GM12878 (cell line): ENCODE results near the gene SIRT5. TPM values are rescaled to one million over a fixed set of nuclear protein-coding genes. Genes with fewer than 3 reads are reported as not detected.

Experiments
- ATAC-seq: fragments of 200-7000 bp; cut with Tn5 transposase; 3 replicates; pipeline ENCODE4 v1.9.1; 2020; ENCODE audit warnings: mild to moderate bottlenecking, moderate library complexity
- BruUV-seq: library from RNA; stranded (reverse); fragments of 400-500 nt; replicated peaks from 2 replicates; lab custom pipeline; 2021; lab: Mats Ljungman, UMichigan
- CTCF ChIA-PET: fragments of 300-600 bp; sonication (Branson Sonifier 250); formaldehyde crosslinking; extraction: SDS; loops from one replicate; lab custom pipeline; 2021; ENCODE audit warnings: inconsistent platforms; lab: Yijun Ruan, JAX
- POLR2A ChIA-PET: fragments of 350-600 bp; formaldehyde crosslinking; extraction: SDS; loops from one replicate; lab custom pipeline; 2021; ENCODE audit warnings: inconsistent platforms; lab: Charles Lee
- RAD21 ChIA-PET: fragments of 300-600 bp; sonication (Branson Sonifier 250); formaldehyde crosslinking; loops from one replicate; lab custom pipeline; 2023; ENCODE audit warnings: antibody characterized with exemption; ENCODE audit not compliant: unreplicated experiment; lab: Charles Lee
- SMC1A ChIA-PET: fragments of 300-600 bp; sonication (Branson Sonifier 250); formaldehyde crosslinking; loops from one replicate; lab custom pipeline; 2023; ENCODE audit not compliant: unreplicated experiment, uncharacterized antibody; lab: Charles Lee
- DNase-seq: peaks from one replicate; pipeline ENCODE4 v3.0.0-alpha.2; 2011; ENCODE audit warnings: low read depth, low spot score
- FAIRE-seq: peaks from 3 replicates; lab custom pipeline; 2011; peaks lifted over from hg19 to GRCh38; lab: Jason Lieb, UNC
- H2AFZ ChIP-seq: 2 replicates; pipeline ENCODE4 v1.6.0; 2011; ENCODE audit warnings: low read depth, low read length, control low read depth; ENCODE audit not compliant: control insufficient read depth
- H3K27ac ChIP-seq: 2 replicates; pipeline ENCODE4 v1.5.1; 2011; ENCODE audit warnings: control low read depth; ENCODE audit not compliant: control insufficient read depth, insufficient read depth
- H3K27me3 ChIP-seq, 2 experiments: replicated peaks in 1 of 2; 2 replicates each; pipeline versions ENCODE4 v1.6.0 to v1.6.1; 2011; ENCODE audit warnings: low read length in 1 of 2; ENCODE audit not compliant: control insufficient read depth in 2 of 2, insufficient read depth in 2 of 2
- H3K36me3 ChIP-seq, 2 experiments: 2 replicates each; pipeline ENCODE4 v1.5.1; 2011; ENCODE audit warnings: low read length in 1 of 2; ENCODE audit not compliant: control insufficient read depth in 2 of 2, insufficient read depth in 2 of 2
- H3K4me1 ChIP-seq: 2 replicates; pipeline ENCODE4 v1.6.1; 2011; ENCODE audit warnings: mild to moderate bottlenecking, low read length, moderate library complexity, mixed read lengths; ENCODE audit not compliant: control insufficient read depth, insufficient read depth
- H3K4me2 ChIP-seq: 2 replicates; pipeline ENCODE4 v1.6.0; 2011; ENCODE audit warnings: control low read depth; ENCODE audit not compliant: control insufficient read depth, insufficient read depth
- H3K4me3 ChIP-seq: fragments of 200-600 bp; sonication (generic); 2 replicates; pipeline ENCODE4 v1.5.1; 2016
- H3K79me2 ChIP-seq: 2 replicates; pipeline ENCODE4 v1.6.0; 2011; ENCODE audit warnings: low read length; ENCODE audit not compliant: control insufficient read depth, insufficient read depth
- H3K9ac ChIP-seq: 2 replicates; pipeline ENCODE4 v1.8.0; 2011; ENCODE audit warnings: low read length, control low read depth, mixed read lengths; ENCODE audit not compliant: control insufficient read depth, insufficient read depth
- H3K9me3 ChIP-seq: replicated peaks from 3 replicates; pipeline ENCODE4 v1.5.1; 2011; ENCODE audit warnings: mild to moderate bottlenecking, low read length; ENCODE audit not compliant: control insufficient read depth, insufficient read depth
- H4K20me1 ChIP-seq: 2 replicates; pipeline ENCODE4 v1.6.0; 2011; ENCODE audit not compliant: control insufficient read depth, insufficient read depth
- CHD2 ChIP-seq: IDR thresholded peaks from 2 replicates; pipeline ENCODE4 v1.6.1; 2011; ENCODE audit warnings: low read depth, low read length, improper control_type of control experiment, borderline replicate concordance
- DPF2 ChIP-seq: fragments of 450-650 bp; IDR thresholded peaks from 2 replicates; pipeline ENCODE4 v1.6.1; 2017; ENCODE audit warnings: mild to moderate bottlenecking
- EP300 ChIP-seq, 2 experiments: fragments of 150-350 bp in 1 of 2; IDR thresholded peaks; 2 replicates each; pipeline ENCODE4 v1.6.1; 2011 to 2012; ENCODE audit warnings: low read depth in 2 of 2, low read length in 2 of 2, borderline replicate concordance in 1 of 2, improper control_type of control experiment in 1 of 2, inconsistent platforms in 1 of 2; ENCODE audit not compliant: control insufficient read depth in 1 of 2
- JUNB ChIP-seq: IDR thresholded peaks from 2 replicates; pipeline ENCODE4 v1.6.1; 2016; ENCODE audit warnings: antibody characterized with exemption, mild to moderate bottlenecking
- KDM1A ChIP-seq: fragments of 200-600 bp; sonication (generic); IDR thresholded peaks from 2 replicates; pipeline ENCODE4 v1.6.1; 2016; ENCODE audit warnings: borderline replicate concordance
- PML ChIP-seq: IDR thresholded peaks from 2 replicates; pipeline ENCODE4 v1.6.1; 2012; ENCODE audit warnings: low read length, inconsistent platforms
- RBBP5 ChIP-seq: fragments of 200-600 bp; sonication (generic); conservative IDR thresholded peaks from 2 replicates; pipeline ENCODE4 v1.6.1; 2016
- SIX5 ChIP-seq: IDR thresholded peaks from 2 replicates; pipeline ENCODE4 v1.6.1; 2011; ENCODE audit warnings: mild to moderate bottlenecking, low read depth, low read length, moderate library complexity; ENCODE audit not compliant: severe bottlenecking
- ZNF384 ChIP-seq: IDR thresholded peaks from 2 replicates; pipeline ENCODE4 v1.6.1; 2012; ENCODE audit warnings: low read depth, mild to moderate bottlenecking, low read length, improper control_type of control experiment, borderline replicate concordance
- WGBS: methylation state at CpG from one replicate; pipeline ENCODE4 v1.1.6; 2016; ENCODE audit warnings: low lambda C conversion rate; ENCODE audit not compliant: insufficient replicate concordance, insufficient coverage; ENCODE audit errors: missing lambda C conversion rate; 5-methylcytosine and 5-hydroxymethylcytosine counted together
- in situ Hi-C: fragments of 300-500 bp; cut with MboI; formaldehyde crosslinking; loops from 9 replicates; pipeline ENCODE4 v1.14.3; 2018; ENCODE audit warnings: mixed read lengths
- intact Hi-C: fragments of 100-400 bp; cut with micrococcal nuclease; formaldehyde crosslinking; loops from one replicate; pipeline ENCODE4 v1.14.2; 2022; ENCODE audit not compliant: unreplicated experiment
- polyA plus RNA-seq, 11 experiments: library from polyadenylated mRNA; depleted of rRNA in 4 of 11; unstranded in 6 of 11; stranded (reverse) in 5 of 11; fragments of >200 nt; fragmentation: Nextera tagmentation in 4 of 11; fragmentation: Illumina TruSeq in 1 of 11; extraction: Ambion mirVana in 4 of 11; extraction: Trizol in 1 of 11; gene quantifications; 1 replicate in 1 of 11; 2 replicates in 10 of 11; pipeline versions ENCODE4 v1.2.1 to v1.2.3, GENCODE V29; 2011 to 2016; ENCODE audit warnings: inconsistent platforms in 2 of 11, missing spikeins in 2 of 11, low read depth in 1 of 11
- total RNA-seq, 4 experiments: library from RNA; depleted of rRNA in 3 of 4; stranded (reverse); fragments of >200 nt in 3 of 4; fragmentation: Illumina TruSeq in 1 of 4; extraction: Trizol in 1 of 4; gene quantifications; 2 replicates each; pipeline versions ENCODE4 v1.2.1 to v1.2.3, GENCODE V29; 2013 to 2021
- TF ChIP-seq, protein P1 (sequence below): IDR thresholded peaks from 2 replicates; pipeline ENCODE4 v1.6.1; 2011; ENCODE audit warnings: mild to moderate bottlenecking, low read depth, low read length, moderate library complexity; ENCODE audit not compliant: insufficient replicate concordance
- TF ChIP-seq, protein P2 (sequence below): IDR thresholded peaks from 2 replicates; pipeline ENCODE4 v1.6.1; 2012; ENCODE audit warnings: low read depth, low read length, improper control_type of control experiment
- TF ChIP-seq, protein P3 (sequence below): fragments of 450-650 bp; formaldehyde crosslinking; IDR thresholded peaks from 2 replicates; pipeline ENCODE4 v1.5.0; 2022; ENCODE audit warnings: mild to moderate bottlenecking, missing genetic modification characterization
- TF ChIP-seq, protein P4 (sequence below): IDR thresholded peaks from 2 replicates; pipeline ENCODE4 v1.6.1; 2012; ENCODE audit warnings: mild to moderate bottlenecking, low read depth, low read length

Gene SIRT5
- total and polyA plus RNA-seq, 10 of the 15 experiments (the other 5 are each of a cell fraction or from before 2014, with no cell fraction given) = 1.7 to 12.4 (median 10.0) TPM

- TF ChIP-seq DPF2 (no peak), PML (no peak)
These were observed 3.5 kb downstream of the SIRT5 start (continued) for GRCh38 chr6:13577926-13578325.

GRCh38 chr6:13579911-13580310, 5.5 kb downstream of the SIRT5 start:
- Histone ChIP-seq H4K20me1 (no peaks in the 10 kb centered on the region), H3K4me2 (no peak overlapping the region), H3K9ac (no peak overlapping the region), H3K27ac (no peak overlapping the region), H3K36me3 (no peaks in the 10 kb centered on the region), H3K9me3 (no peaks in the 10 kb centered on the region), H3K4me1 (no peaks in the 10 kb centered on the region), H3K27me3 (no peaks in the 10 kb centered on the region), H2AFZ (no peak overlapping the region), H3K4me3 (no peak overlapping the region), H3K79me2 (peaks cover 6% of the 10 kb centered on the region)
- POLR2A ChIA-PET = no interaction called here
- FAIRE-seq = no peak
- intact Hi-C loops = no loop called here
- CTCF ChIA-PET = interaction anchor here (1.0 kb wide), 1 partner anchor 243 kb away, joined by 3 read pairs; no protein-coding TSS in a partner anchor
- no peak for DNase-seq
- 5% methylated on average over 1 of the region's 1 CpG for WGBS
- BruUV-seq = no TSS peak
- RAD21 ChIA-PET = interaction anchor here (0.8 kb wide), 1 partner anchor 242 kb away, joined by 3 read pairs; no protein-coding TSS in a partner anchor
- SMC1A ChIA-PET = interaction anchor here (0.9 to 1.0 kb wide), 2 partner anchors 127 to 239 kb away, joined by 3 read pairs; no protein-coding TSS in a partner anchor
- in situ Hi-C loops = no loop called here
- no peak for ATAC-seq
- no peak for TF ChIP-seq ZNF384
- TF ChIP-seq, protein P1, sequence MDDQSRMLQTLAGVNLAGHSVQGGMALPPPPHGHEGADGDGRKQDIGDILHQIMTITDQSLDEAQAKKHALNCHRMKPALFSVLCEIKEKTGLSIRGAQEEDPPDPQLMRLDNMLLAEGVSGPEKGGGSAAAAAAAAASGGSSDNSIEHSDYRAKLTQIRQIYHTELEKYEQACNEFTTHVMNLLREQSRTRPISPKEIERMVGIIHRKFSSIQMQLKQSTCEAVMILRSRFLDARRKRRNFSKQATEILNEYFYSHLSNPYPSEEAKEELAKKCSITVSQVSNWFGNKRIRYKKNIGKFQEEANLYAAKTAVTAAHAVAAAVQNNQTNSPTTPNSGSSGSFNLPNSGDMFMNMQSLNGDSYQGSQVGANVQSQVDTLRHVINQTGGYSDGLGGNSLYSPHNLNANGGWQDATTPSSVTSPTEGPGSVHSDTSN = no peak
- no peak for TF ChIP-seq EP300 (IDR thresholded peaks at IDR 0.05; ENCODE audit: borderline replicate concordance in 1 of 2, control insufficient read depth in 1 of 2, low read depth in 2 of 2, low read length in 2 of 2)
- no peak for TF ChIP-seq RBBP5
- TF ChIP-seq JUNB = no peak
- TF ChIP-seq, protein P2, sequence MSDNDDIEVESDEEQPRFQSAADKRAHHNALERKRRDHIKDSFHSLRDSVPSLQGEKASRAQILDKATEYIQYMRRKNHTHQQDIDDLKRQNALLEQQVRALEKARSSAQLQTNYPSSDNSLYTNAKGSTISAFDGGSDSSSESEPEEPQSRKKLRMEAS = no peak
- TF ChIP-seq CHD2 = no peak
- no peak for TF ChIP-seq KDM1A
- TF ChIP-seq, protein P3, sequence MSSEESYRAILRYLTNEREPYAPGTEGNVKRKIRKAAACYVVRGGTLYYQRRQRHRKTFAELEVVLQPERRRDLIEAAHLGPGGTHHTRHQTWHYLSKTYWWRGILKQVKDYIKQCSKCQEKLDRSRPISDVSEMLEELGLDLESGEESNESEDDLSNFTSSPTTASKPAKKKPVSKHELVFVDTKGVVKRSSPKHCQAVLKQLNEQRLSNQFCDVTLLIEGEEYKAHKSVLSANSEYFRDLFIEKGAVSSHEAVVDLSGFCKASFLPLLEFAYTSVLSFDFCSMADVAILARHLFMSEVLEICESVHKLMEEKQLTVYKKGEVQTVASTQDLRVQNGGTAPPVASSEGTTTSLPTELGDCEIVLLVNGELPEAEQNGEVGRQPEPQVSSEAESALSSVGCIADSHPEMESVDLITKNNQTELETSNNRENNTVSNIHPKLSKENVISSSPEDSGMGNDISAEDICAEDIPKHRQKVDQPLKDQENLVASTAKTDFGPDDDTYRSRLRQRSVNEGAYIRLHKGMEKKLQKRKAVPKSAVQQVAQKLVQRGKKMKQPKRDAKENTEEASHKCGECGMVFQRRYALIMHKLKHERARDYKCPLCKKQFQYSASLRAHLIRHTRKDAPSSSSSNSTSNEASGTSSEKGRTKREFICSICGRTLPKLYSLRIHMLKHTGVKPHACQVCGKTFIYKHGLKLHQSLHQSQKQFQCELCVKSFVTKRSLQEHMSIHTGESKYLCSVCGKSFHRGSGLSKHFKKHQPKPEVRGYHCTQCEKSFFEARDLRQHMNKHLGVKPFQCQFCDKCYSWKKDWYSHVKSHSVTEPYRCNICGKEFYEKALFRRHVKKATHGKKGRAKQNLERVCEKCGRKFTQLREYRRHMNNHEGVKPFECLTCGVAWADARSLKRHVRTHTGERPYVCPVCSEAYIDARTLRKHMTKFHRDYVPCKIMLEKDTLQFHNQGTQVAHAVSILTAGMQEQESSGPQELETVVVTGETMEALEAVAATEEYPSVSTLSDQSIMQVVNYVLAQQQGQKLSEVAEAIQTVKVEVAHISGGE (CRISPR knock-in tag) = no peak
- TF ChIP-seq, protein P4, sequence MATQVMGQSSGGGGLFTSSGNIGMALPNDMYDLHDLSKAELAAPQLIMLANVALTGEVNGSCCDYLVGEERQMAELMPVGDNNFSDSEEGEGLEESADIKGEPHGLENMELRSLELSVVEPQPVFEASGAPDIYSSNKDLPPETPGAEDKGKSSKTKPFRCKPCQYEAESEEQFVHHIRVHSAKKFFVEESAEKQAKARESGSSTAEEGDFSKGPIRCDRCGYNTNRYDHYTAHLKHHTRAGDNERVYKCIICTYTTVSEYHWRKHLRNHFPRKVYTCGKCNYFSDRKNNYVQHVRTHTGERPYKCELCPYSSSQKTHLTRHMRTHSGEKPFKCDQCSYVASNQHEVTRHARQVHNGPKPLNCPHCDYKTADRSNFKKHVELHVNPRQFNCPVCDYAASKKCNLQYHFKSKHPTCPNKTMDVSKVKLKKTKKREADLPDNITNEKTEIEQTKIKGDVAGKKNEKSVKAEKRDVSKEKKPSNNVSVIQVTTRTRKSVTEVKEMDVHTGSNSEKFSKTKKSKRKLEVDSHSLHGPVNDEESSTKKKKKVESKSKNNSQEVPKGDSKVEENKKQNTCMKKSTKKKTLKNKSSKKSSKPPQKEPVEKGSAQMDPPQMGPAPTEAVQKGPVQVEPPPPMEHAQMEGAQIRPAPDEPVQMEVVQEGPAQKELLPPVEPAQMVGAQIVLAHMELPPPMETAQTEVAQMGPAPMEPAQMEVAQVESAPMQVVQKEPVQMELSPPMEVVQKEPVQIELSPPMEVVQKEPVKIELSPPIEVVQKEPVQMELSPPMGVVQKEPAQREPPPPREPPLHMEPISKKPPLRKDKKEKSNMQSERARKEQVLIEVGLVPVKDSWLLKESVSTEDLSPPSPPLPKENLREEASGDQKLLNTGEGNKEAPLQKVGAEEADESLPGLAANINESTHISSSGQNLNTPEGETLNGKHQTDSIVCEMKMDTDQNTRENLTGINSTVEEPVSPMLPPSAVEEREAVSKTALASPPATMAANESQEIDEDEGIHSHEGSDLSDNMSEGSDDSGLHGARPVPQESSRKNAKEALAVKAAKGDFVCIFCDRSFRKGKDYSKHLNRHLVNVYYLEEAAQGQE = no peak
- no peak for TF ChIP-seq PML
- TF ChIP-seq SIX5 = no peak
